ENCODE results near the gene ANO7.

DNA sequence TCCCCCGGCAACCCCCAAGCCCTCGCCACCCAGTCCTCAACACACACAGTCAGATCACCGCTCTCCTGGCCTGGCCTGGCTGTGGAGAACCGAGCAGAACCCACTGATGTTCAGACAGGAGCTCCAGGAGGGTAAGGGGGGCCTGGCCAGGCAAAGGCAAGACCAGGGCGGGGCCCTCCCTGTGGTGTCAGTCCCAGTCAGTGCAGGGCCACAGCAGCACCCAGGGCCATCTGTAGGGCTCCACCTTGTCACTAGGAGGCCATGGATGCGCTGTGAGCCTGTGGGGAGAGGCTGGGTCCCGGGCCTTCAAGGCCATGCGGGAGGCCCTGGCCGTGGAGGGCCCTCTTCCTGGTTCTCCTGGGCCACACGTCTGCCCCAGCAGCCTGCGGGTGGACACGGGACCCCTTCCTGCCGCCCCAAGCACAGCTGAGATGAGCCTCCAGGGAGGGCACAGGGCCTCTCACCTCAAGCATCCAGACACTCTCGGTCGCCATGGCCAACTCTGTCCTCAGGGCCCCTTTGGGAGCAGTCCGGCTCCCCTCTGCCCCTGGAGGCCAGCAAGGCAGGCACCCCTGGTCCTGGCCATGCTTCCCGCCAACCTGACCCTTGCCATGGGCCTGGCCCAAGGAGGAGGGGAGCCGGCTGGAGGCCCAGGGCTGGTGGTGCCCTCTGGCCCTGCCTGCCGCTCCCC, 2.0 kb downstream of the ANO7 start:
- TF ChIP-seq CBX2 (IDR thresholded peaks at IDR 0.05; ENCODE audit: low read depth, low read length) (no peak), CBX2 (CRISPR knock-in tag; IDR thresholded peaks at IDR 0.05; ENCODE audit: low read depth) (no peak), FOSL1 (CRISPR knock-in tag; IDR thresholded peaks at IDR 0.05; ENCODE audit: borderline replicate concordance) (no peak), RBAK (CRISPR knock-in tag; IDR thresholded peaks at IDR 0.05) (no peak), ISX (CRISPR knock-in tag; conservative IDR thresholded peaks at IDR 0.05) (no peak), ZNF138 (CRISPR knock-in tag; IDR thresholded peaks at IDR 0.05; ENCODE audit: low read depth) (no peak), MAZ (IDR thresholded peaks at IDR 0.05; ENCODE audit: borderline replicate concordance, low read depth, low read length) (no peak), MAZ (CRISPR knock-in tag; IDR thresholded peaks at IDR 0.05; ENCODE audit: low read depth) (no peak), EZH2 (conservative IDR thresholded peaks at IDR 0.05; ENCODE audit: low read depth, low read length) (no peak)
- TF ChIP-seq, protein P1, sequence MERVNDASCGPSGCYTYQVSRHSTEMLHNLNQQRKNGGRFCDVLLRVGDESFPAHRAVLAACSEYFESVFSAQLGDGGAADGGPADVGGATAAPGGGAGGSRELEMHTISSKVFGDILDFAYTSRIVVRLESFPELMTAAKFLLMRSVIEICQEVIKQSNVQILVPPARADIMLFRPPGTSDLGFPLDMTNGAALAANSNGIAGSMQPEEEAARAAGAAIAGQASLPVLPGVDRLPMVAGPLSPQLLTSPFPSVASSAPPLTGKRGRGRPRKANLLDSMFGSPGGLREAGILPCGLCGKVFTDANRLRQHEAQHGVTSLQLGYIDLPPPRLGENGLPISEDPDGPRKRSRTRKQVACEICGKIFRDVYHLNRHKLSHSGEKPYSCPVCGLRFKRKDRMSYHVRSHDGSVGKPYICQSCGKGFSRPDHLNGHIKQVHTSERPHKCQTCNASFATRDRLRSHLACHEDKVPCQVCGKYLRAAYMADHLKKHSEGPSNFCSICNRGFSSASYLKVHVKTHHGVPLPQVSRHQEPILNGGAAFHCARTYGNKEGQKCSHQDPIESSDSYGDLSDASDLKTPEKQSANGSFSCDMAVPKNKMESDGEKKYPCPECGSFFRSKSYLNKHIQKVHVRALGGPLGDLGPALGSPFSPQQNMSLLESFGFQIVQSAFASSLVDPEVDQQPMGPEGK (CRISPR knock-in tag; IDR thresholded peaks at IDR 0.05): no peak
